Skeletal muscle tissue (tissue), 4 donors: ENCODE data around the gene PRDM10. TPM values are rescaled to one million over a fixed set of nuclear protein-coding genes. Genes with fewer than 3 reads are reported as not detected.

Experiments used
- H3K27ac ChIP-seq: one replicate; pipeline ENCODE4 v1.7.0; 2013; ENCODE audit warnings: mild to moderate bottlenecking, low read depth, low read length, inconsistent platforms
- H3K27me3 ChIP-seq, 3 donors: one replicate each; pipeline ENCODE4 v1.7.0; 2013; ENCODE audit warnings: low read length in 3 of 3; ENCODE audit not compliant: control insufficient read depth in 3 of 3, insufficient read depth in 3 of 3
- H3K36me3 ChIP-seq, 3 donors: one replicate each; pipeline ENCODE4 v1.7.0; 2013; ENCODE audit warnings: low read length in 3 of 3; ENCODE audit not compliant: control insufficient read depth in 3 of 3, insufficient read depth in 3 of 3
- H3K4me1 ChIP-seq, 3 donors: one replicate each; pipeline ENCODE4 v1.7.0; 2013; ENCODE audit warnings: low read length in 3 of 3, mild to moderate bottlenecking in 3 of 3; ENCODE audit not compliant: control insufficient read depth in 3 of 3, insufficient read depth in 3 of 3
- H3K4me3 ChIP-seq, 3 donors: one replicate each; pipeline ENCODE4 v1.7.0; 2013; ENCODE audit warnings: low read length in 3 of 3
- H3K9ac ChIP-seq, 3 donors: one replicate each; pipeline ENCODE4 v1.7.0; 2013; ENCODE audit warnings: low read length in 3 of 3, mild to moderate bottlenecking in 3 of 3, moderate library complexity in 2 of 3, low read depth in 1 of 3
- H3K9me3 ChIP-seq, 3 donors: one replicate each; pipeline ENCODE4 v1.7.0; 2013; ENCODE audit warnings: low read length in 3 of 3; ENCODE audit not compliant: control insufficient read depth in 3 of 3
- total RNA-seq: library from RNA; depleted of rRNA; stranded (reverse); fragments of >200 nt; gene quantifications from one replicate; pipeline ENCODE4 v1.2.3, GENCODE V29; 2014
- donor health status: Osteomylitis.

Gene PRDM10
- total RNA-seq, 1 donor from 2014 or later = 4.2 TPM

- peaks cover 51 to 79% (median 65%) of the 10 kb centered on the region in 3 donors for H3K36me3 ChIP-seq
- no peaks in the 10 kb centered on the region for H3K9me3 ChIP-seq
- no peak overlapping the region for H3K4me3 ChIP-seq
- no peak overlapping the region for H3K9ac ChIP-seq
- no peak overlapping the region for H3K27ac ChIP-seq
- no peaks in the 10 kb centered on the region for H3K27me3 ChIP-seq
- H3K4me1 ChIP-seq = peaks cover 0 to 2% (median 0%) of the 10 kb centered on the region in 3 donors
These were observed 137.8 kb downstream of the PRDM10 start for GRCh38 chr11:129864811-129865210.

- Histone ChIP-seq H3K27me3 (no peaks in the 10 kb centered on the region), H3K9me3 (no peaks in the 10 kb centered on the region), H3K4me1 (peaks cover 0 to 2% (median 0%) of the 10 kb centered on the region in 3 donors), H3K4me3 (no peak overlapping the region), H3K9ac (peak overlapping the region in 1 of 3 donors; percentile 25), H3K36me3 (peaks cover 45 to 63% (median 46%) of the 10 kb centered on the region in 3 donors), H3K27ac (no peak overlapping the region)
These were observed 140.7 kb downstream of the PRDM10 start for GRCh38 chr11:129861702-129862522.

GRCh38 chr11:129856036-129856435 lies 146.6 kb downstream of the PRDM10 start:
- Histone ChIP-seq H3K9ac (no peak overlapping the region), H3K36me3 (peaks cover 7 to 13% (median 7%) of the 10 kb centered on the region in 3 donors), H3K27ac (no peak overlapping the region), H3K27me3 (no peaks in the 10 kb centered on the region), H3K4me1 (peaks cover 6 to 13% (median 7%) of the 10 kb centered on the region in 3 donors), H3K9me3 (no peaks in the 10 kb centered on the region), H3K4me3 (no peak overlapping the region)

- Histone ChIP-seq H3K4me3 (no peak overlapping the region), H3K27me3 (no peaks in the 10 kb centered on the region), H3K9me3 (no peaks in the 10 kb centered on the region), H3K4me1 (peaks cover 6 to 13% (median 7%) of the 10 kb centered on the region in 3 donors), H3K9ac (no peak overlapping the region), H3K27ac (no peak overlapping the region), H3K36me3 (peaks cover 4 to 7% (median 5%) of the 10 kb centered on the region in 3 donors)
These were observed 147.5 kb downstream of the PRDM10 start for GRCh38 chr11:129855086-129855485.

- peaks cover 0 to 4% (median 0%) of the 10 kb centered on the region in 3 donors for H3K36me3 ChIP-seq
- H3K4me3 ChIP-seq = no peak overlapping the region
- no peak overlapping the region for H3K9ac ChIP-seq
- H3K27me3 ChIP-seq = peaks cover 0 to 2% (median 0%) of the 10 kb centered on the region in 3 donors
- H3K27ac ChIP-seq = no peak overlapping the region
- H3K4me1 ChIP-seq = peaks cover 6 to 13% (median 7%) of the 10 kb centered on the region in 3 donors
- H3K9me3 ChIP-seq = no peaks in the 10 kb centered on the region
These were observed 148.3 kb downstream of the PRDM10 start for GRCh38 chr11:129854232-129854805.

- peaks cover 0 to 2% (median 0%) of the 10 kb centered on the region in 3 donors for H3K27me3 ChIP-seq
- peaks cover 0 to 3% (median 0%) of the 10 kb centered on the region in 3 donors for H3K36me3 ChIP-seq
- no peak overlapping the region for H3K27ac ChIP-seq
- no peaks in the 10 kb centered on the region for H3K9me3 ChIP-seq
- H3K4me3 ChIP-seq = no peak overlapping the region
- H3K4me1 ChIP-seq = peaks cover 6 to 13% (median 7%) of the 10 kb centered on the region in 3 donors
- H3K9ac ChIP-seq = no peak overlapping the region
These were observed 149.0 kb downstream of the PRDM10 start for GRCh38 chr11:129853518-129854231.

- H3K4me1 ChIP-seq = peaks cover 6 to 13% (median 7%) of the 10 kb centered on the region in 3 donors
- H3K4me3 ChIP-seq = no peak overlapping the region
- no peak overlapping the region for H3K9ac ChIP-seq
- H3K9me3 ChIP-seq = no peaks in the 10 kb centered on the region
- H3K27ac ChIP-seq = no peak overlapping the region
- H3K36me3 ChIP-seq = no peaks in the 10 kb centered on the region
- peaks cover 0 to 2% (median 0%) of the 10 kb centered on the region in 3 donors for H3K27me3 ChIP-seq
These were observed 150.4 kb downstream of the PRDM10 start for GRCh38 chr11:129852125-129852740.

Other genes with a start within 250 kb of the PRDM10 start
- not detected for gene TMEM45B, start 187.0 kb downstream of the PRDM10 start, total RNA-seq
- gene NFRKB, start 107.3 kb downstream of the PRDM10 start, total RNA-seq = 14.6 TPM
- 106 TPM for gene APLP2, start 67.1 kb upstream of the PRDM10 start, total RNA-seq
- gene ST14, start 156.9 kb upstream of the PRDM10 start, total RNA-seq = 0.52 TPM